NCI-H524 treated with DMSO at 0.1 percent for 48 hours (cell line): ENCODE data around the gene TSHR.
"Not testable (repeated sequence)": the region's sequence is repeated elsewhere in the genome, so short reads cannot be mapped to it uniquely, and the experiment has no call there.

Experiments
- DNase-seq: peaks from one replicate; lab custom pipeline; 2025; lab: John Stamatoyannopoulos, UW

The TSHR gene

DNA sequence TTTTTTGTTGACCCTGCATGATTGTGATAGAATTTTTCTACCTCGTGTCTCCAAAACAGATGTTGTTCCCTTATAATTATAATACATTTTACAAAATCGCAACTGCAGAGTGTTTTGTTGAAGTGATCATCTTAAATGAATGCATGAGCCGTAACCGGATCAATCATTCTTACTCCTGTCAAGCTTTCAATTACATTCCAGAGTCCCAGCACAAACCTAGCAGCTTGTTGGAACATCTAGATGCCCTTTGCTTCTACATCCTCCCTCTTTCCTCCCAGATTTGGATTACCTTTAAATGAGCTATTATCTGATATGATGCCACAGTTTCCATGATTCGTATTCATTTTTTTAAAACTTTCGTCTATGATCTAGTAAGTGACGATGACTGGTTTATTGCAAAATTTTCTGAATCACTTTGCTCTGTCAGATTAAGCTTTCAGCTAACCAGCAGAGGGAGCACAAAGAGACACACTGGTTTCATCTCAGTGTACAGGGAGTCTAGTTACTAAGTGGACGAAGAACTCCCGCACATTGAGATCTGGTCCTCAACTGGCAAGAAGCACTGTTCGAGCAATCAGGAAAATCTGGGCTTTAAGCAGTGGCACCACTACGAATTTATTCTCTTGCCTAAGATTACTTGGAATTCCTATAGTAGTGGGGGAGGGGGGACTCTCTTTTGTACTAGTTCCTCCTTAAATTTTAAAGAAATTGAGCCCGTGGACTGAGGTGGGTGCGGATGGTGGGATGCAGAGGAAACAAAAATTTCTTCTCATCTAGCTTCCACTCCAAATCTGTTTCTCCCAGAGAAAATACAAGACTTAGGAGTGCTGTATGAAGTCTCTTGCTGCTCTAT is 40.9 kb downstream of the TSHR start:
- peak; percentile 52 for DNase-seq

DNA sequence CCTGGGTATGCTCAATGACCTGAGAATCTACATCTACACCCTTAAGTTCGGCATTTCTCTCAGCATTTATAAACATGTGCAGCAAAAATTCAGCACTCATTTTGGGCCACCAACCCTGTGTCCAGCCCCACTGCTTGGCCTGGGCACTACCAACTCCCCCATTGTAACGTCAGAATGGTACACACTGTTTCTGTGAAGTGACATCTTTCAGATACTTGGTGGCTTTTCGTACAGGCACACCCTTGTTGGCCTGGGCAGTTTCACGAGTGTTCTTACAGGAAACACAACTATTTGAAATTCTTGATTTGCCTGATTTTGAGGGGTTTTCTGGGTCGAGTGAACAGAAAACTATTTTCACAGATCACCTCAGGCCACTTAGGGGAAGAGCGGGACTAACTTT is 46.0 kb downstream of the TSHR start:
- DNase-seq: no peak

DNA sequence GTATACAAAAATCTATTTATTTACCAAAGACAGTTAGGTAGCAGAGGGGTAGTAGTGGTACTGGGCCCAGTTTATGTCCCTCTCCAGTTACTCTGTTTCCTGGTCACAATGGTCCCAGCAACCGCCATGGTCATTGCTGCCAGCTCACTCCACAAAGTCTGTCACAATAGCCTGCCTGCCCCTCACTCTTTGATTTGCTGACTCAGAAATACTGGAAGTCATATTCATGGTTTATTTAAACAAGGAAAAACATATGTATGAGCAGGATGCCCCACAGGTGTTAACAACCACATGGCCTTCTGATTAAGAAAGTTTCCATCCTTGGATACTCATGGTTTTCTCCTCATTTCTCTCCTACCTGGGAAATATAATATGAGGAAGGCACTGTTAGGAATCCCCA is 49.2 kb downstream of the TSHR start:
- DNase-seq: no peak

DNA sequence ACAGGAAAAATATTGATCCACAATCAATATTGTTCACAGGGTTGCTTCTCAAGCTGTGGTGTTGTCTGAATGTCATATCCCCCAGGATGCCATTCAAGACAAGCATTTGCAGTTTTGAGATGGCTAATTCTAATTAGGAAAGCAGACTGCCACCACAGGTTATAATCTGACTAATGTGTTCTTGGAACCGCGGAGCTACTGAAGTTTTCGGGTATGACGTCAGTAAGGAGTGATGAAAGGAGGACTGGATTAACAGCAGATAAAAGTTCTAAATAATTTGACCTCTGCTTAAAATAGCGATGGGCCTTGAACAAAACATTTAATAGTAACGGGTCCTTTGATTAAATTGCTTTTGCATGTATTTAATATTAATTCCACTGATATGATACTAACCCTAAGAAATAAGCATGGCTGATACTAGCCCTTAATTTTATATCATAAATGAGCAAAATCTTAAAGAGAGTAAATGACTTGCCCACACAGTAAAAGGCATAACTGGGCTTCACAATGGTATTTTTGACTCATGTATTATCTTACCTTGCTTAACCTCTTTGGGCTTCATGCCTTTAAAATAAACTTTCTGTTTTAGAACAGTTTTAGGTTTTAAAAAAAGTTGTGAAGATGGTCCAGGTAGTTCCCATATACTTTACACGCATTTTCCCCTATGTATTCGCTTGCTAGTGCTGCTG is 50.3 kb downstream of the TSHR start:
- DNase-seq: no peak

DNA sequence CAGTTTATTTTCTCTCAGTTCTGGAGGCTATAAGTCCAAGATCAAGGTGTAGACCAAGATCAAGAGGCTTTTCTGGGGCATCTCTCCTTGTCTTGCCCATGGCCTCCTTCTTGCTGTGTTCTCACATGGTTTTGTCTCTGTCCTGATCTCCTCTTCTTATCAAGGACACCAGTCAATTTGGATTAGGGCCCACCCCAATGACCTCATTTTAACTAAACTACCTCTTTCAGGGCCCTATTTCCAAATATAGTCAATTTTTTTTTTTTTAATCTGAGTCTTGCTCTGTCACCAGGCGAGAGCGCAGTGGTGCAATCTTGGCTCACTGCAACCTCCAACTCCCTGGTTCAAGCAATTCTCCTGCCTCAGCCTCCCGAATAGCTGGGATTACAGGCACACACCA is 50.8 kb downstream of the TSHR start:
- no peak for DNase-seq

DNA sequence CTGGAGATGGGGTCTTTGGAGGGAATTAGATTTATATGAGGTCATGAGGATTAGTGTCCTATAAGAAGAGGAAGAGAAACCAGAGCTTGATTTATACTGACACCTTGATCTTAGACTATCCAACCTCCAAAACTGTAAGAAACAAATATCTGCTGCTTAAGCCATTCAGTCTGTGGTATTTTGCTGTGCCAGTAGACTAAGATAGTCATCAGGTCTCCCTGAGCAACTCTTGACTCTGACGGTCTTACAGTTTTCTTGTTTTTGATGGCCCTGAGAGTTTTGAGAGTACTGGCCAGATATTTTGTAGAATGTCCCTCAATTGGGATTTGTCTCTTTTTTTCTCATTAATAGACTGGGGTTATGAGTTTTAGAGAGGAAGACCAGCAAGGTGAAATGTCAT is 51.7 kb downstream of the TSHR start:
- DNase-seq: no peak

DNA sequence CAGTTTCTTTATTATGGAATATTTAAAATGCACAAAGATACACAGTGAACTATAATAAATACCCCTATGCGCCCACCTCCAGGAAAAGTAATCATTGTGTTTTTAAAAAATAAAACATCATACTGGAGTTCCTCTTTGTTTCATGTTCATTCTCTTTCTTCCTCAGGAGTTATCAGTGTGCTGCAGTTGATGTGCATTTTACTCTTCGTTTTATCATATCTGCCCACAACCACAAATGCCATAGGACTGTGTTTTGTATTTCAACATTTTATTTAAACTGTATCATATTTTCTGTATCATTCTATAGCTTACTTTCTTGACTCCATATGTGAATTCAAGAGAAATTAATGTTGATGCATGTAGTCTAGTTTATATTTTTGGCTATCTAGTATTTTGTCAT is 53.9 kb downstream of the TSHR start:
- DNase-seq: no peak

DNA sequence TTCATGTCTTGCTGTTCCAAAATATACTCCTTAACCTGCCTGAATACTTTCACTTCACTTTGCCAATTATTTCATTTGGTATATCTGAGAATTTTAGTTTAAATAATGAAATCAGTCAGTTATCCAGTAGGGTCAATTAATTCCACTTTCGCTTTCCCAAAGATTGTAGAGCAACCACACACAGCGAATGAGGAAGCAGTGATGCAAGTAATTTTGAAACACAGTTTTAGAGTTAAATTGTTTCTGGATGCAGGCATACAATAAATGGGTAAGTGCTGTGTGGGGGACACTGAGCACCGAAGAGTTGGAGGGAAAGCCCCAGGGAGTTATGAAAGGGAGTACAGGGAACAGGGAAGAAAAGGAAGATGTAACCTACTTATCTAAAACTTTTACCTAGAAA is 62.8 kb downstream of the TSHR start:
- no peak for DNase-seq

DNA sequence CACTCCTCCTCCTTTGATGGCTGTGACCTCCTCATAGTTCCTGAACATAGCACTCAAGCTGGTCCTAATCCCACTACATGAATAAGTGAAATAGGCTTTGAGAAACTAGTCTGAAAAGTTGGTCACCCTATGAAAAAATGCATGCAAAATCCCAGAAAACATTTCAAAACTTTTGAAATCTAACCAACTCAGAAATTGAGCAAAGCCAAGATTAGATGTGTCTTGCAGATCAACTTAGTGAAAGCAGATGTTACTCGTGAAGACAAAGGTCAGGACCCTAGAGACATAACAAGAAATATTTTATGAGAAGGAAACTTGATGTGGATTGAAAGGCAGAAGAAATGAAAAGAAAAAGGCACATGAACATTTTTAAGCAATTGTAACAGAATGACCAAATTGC is 63.3 kb downstream of the TSHR start:
- no peak for DNase-seq

DNA sequence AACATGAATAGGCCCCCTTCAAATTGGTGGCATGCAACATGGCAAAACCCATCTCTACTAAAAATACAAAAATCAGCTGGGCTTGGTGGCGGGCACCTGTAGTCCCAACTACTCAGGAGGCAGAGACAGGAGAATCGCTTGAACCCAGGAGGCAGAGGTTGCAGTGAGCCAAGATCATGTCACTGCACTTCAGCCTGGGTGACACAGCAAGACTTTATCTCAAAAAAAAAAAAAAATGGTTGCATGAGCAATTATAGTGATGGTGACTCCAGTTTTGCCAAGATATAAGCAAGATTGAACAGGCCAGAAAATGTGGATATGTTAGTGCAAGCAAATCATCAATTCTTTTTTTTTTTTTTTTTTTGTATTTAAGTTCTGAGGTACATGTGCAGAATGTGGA is 63.7 kb downstream of the TSHR start:
- DNase-seq: not testable (repeated sequence)

DNA sequence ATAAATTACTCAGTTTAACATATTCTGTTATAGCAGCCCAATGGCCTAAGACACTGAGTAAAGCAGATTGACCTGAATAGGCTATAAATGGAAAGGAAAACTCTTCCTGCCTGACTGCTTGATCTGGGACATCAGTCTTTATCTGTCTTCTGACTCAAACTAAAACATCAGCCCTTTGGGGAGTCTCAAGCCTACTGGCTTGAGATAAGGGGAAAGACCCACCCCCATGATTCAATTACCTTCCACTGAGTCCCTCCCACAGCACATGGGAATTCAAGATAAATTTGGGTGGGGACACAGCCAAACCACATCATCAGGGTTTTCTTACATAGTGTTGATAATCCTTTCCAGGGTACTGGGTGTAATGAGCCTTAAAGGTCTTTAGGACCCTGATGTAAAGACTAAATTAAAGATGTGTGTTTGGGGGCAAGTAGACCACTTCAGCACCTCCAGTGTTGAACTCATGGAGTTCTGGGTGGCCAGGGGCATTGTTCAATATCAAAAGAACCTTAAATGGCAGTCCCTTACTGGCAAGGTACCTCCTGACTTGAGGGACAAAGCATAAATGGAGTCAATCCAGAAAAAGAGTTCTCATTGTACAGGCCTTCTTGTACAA is 67.8 kb downstream of the TSHR start:
- no peak for DNase-seq

DNA sequence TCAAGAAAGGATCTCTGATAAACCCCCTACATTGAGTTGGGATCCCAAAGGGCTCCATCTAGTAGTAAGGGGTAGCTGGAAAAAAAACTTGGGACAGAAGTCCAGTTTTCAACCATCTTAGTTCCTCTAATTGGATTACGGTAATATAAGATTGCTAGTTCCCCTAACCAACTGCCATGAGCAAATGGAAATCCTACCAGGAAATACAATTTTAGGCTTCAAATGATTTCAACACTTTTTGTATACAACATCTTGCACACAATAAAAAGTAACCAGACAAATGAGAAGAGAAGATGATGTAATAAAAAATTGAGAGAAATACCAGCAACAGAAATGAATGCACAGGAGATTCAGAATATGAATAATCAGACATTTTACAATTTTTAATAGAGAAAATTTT is 73.0 kb downstream of the TSHR start:
- no peak for DNase-seq

DNA sequence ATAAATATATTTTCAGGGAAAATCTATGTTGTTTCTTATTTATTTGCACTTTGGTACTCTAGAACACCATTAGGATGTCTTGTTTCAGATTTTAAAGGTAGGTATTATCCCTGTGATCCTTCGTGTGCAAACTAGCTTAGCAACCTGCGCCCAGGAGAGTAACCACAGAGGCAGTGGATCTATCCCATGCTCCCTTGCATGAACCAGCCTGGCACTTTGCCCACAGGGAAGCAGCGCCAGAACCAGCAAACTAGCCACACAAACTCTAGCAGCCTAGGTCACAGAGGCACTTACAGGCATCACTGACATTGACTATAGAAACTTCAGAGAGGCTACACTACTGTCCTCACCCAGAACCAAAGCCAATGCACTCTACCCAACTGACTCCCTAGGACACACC is 76.1 kb downstream of the TSHR start:
- no peak for DNase-seq

DNA sequence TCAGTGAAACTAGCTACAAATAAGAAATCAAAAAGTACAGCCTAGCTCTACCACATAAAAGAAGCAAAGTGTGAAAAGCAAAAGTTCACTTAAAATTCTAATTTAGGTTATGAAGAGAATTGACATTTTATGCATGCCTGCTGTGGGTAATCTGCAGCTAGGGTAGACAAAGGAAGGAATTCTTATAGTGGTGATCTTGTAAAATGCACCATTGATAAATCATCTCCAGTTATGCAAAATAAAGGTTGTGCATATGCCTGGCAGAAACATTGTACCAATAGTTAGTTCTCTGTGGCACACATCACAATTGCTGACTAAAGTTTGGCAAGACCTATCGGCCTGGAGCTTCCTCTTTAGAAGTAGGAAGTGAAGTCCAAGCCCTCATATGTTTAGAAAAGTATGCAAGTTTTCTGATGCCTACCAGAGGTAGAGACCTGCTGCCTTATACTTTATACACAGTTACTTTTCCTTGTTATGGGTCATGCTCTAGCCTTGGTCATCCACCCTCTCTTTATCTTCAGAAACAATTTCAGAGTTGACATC is 78.3 kb downstream of the TSHR start:
- no peak for DNase-seq

DNA sequence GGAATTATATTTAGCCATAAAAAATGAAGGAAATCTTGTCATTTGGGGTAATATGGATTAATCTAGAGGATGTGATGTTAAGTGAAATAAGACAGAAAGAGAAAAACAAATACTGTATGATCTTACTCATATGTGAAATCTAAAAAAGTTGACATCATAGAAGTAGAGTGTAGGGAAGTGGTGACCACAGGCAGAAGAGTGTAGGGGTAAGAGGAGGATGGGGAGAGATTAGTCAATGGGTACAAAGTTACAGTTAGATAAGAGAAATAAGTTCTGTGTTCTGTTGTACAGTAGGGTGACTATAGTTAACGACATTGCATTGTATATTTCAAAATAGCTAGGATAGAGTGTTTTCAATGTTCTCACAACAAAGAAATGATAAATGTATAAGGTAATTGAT is 87.0 kb downstream of the TSHR start:
- no peak for DNase-seq

DNA sequence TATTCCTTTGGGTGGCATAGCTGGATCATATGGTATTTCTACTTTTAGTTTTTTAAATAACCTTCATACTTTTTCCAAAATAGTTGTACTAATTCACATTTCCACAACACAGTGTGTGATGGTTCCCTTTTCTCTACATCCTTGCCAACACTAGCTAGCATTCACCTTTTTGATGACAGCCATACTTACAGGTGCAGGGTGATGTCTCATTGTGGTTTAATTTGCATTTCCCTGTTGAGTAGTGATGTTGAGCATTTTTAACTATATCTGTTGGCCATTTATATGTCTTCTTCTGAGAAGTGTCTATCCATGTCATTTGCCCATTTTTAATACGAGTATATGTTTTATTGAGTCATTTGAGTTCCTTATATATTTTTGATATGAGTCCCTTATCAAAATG is 96.1 kb downstream of the TSHR start:
- no peak for DNase-seq

DNA sequence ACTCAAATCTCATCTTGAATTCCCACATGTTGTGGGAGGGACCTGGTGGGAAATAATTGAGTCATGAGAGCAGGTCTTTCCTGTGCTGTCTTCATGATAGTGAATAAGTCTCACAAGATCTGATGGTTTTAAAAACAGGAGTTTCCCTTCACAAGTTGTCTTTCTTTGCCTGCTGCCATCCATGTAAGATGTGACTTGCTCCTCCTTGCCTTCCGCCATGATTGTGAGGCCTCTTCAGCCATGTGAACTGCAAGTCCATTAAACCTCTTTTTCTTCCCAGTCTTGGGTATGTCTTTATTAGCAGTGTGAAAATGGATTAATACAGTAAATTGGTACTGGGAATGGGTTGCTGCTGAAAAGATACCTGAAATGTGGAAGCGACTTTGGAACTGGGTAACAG is 98.6 kb downstream of the TSHR start:
- DNase-seq: not testable (repeated sequence)

DNA sequence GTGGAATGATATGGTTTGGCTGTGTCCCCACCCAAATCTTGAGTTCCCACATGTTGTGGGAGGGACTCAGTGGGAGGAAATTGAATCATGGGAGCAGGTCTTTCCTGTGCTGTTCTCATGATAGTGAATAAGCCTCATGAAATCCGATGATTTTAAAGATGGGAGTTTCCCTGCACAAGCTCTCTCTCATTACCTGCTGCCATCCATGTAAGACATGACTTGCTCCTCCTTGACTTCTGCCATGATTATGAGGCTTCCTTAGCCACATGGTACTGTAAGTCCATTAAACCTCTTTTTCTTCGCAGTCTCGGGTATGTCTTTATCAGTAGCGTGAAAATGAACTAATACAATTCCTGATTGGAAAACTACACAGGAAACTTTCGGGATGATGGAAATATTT is 100.5 kb downstream of the TSHR start:
- DNase-seq: no peak

DNA sequence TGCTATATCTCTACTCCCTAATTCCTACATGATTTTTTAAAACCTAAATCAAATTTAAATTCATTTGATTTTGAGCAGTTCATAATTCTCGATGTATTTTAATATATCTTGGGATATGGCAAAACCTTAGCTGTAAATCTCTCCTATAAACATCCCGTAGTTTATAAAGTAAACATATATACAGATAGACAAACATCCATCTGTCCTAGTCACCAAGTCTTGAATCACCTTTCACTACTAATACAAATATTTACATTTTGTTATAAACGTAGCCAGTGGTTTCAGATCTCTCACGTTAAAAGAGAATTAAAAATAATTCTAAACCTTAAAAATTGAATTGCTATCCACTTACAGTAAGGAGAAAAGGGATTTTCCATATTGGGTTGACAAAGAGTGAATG is 107.0 kb downstream of the TSHR start:
- no peak for DNase-seq

DNA sequence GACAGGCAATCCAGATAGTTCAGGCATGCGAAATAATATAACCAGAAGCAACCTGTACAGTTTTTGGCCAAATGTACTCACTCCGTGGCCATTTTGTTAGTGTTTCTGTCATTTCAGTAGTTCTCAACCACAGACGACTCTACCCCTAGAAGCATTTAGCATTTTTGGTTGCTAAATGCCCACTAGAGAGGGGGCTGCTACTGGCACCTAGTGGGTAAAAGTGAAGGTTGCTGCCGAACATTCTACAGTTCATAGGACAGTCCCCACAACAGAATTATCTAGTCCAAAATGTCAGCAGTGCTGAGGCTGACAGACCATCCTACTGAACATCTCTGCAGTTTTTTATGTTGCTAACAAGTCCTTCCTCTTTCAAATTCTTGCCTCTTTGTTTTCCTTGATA is 107.4 kb downstream of the TSHR start:
- DNase-seq: no peak

DNA sequence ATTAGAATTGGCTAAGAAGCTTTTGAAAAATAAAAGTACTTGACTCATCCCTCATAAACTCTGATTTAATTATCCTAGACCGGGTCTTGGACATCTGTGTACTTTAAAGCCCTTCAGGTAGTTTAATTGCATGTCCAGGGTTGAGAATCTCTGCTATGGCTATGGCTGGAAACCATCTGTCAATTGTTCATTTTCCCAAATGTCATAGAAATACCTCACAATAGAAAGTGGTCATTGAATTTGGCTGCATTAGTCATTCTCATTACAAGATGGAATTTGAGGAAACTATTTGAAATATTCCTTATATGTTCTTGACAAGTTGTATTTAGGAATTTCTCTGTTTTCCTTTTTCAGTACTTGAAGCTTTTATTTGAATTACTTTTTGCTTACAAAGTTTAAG is 111.3 kb downstream of the TSHR start:
- peak; percentile 98 for DNase-seq

DNA sequence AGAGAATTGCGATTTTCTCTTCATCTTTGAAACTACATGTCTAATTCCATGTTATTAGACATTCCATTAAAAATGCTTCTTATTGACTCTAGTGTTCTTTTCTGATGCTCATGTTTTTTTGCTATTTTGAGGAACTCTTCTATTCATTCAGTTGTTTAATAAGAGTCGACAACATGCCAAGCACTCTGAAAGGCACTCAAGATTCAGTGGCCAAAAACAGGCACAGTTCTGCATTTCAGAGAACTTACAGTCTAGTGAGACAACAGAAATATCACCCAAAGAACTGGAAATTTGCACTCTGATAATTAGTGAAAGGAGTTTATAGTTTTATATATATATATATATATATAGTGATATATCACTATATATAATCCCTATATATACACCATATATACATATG is 111.7 kb downstream of the TSHR start:
- no peak for DNase-seq

DNA sequence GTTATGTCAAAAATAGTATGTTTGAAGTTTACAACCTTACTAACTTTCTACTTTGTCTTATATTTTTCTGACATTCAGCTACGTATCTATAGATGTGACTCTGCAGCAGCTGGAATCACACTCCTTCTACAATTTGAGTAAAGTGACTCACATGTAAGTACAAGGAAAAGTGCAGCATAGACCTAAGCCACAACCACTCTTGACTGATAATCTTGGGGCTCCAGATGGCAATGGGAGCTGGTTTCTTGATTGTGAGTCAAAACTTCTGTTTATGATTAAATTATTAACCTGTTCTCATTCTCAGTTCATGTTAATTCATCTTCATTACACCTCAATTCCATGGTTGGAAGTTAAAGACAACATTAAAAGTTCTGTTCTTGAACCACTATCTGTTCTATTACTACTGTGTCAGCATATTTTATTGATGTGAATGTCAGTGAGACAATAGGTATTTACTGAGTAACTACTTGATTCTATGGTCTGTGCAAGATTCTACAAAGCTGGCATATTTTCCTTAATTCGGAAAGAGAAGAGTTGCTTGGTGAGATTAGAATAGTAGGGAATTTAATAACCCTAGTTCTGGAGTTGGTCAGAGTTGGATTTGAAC is 112.9 kb downstream of the TSHR start:
- DNase-seq: peak; percentile 53
